GM21619 (cell line): ENCODE data around the gene ZNF423.

Source experiments
- ATAC-seq: cut with Tn5 transposase; IDR thresholded peaks from one replicate; pipeline ENCODE4 v1.9.1; 2021; ENCODE audit not compliant: unreplicated experiment

The ZNF423 gene

GRCh38 chr16:49849037-49849753 lies 6.7 kb downstream of the ZNF423 start:
- no peak for ATAC-seq

DNA sequence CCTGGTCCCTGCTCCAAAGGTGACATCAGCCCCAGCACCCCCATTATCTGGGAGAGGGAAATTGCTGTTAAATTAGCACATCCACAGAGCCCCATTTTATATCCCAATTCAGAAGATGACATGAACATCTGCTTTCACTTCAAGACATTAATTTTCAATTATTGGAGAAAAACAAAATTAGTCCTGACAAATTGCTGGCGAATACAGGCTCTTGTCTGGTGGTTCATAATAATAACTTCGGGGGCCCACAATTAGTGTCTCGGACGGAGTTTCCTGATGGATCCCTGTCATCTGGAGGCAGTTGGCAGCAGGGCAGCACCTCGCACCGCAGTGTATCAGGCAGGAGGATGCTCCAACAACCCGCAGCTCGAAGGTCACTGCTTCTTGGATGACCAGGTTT lies 7.4 kb downstream of the ZNF423 start:
- no peak for ATAC-seq

- no peak for ATAC-seq
Observed at GRCh38 chr16:49846800-49847199, 9.1 kb downstream of the ZNF423 start.

DNA sequence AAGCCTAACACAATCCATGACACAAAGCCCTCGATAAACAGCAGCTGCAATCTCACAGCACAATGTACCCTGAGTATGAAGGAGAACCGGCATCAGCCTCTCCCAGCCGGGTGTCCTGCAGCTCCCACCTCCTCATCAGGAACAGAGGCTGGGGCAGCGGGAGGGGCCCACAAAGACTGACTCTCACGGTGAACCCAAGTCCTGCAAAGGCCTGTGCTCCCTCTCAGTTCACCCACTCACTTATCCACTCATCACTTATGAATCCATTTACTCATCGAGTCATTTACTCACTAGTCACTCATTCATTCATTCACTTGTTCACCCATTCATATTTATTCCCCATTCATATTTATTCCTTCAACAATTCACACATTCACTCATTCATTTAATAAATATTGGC lies 11.6 kb downstream of the ZNF423 start:
- no peak for ATAC-seq

DNA sequence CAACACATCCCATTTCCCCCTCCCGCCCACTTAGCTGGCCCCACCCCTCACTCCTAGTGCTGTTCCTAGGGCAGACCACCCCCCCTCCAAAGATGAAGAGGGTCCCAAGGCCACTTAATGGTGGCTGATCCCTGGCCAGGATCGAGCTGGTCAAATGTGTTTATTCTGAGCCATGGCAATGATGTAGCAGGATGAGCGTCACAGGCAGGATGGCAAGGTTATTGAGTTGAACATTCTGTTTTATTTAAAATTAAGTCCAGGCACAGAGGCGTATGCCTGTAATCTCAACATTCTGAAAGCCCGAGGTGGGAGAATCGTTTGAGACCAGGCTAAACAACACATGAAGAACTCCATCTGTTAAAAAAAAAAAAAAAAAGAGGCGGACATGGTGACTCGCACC lies 12.2 kb downstream of the ZNF423 start:
- no peak for ATAC-seq

GRCh38 chr16:49842972-49843371 lies 12.9 kb downstream of the ZNF423 start:
- no peak for ATAC-seq

- ATAC-seq, result no peak
Observed at GRCh38 chr16:49839017-49839825, 16.7 kb downstream of the ZNF423 start.

GRCh38 chr16:49838441-49839016 lies 17.4 kb downstream of the ZNF423 start:
- no peak for ATAC-seq

- no peak for ATAC-seq
Observed at GRCh38 chr16:49837688-49838410, 18.1 kb downstream of the ZNF423 start.

- no peak for ATAC-seq
Observed at GRCh38 chr16:49836668-49837067, 19.2 kb downstream of the ZNF423 start.

- no peak for ATAC-seq
Observed at GRCh38 chr16:49836218-49836617, 19.7 kb downstream of the ZNF423 start.

- ATAC-seq, result no peak
Observed at GRCh38 chr16:49835161-49835777, 20.6 kb downstream of the ZNF423 start.

DNA sequence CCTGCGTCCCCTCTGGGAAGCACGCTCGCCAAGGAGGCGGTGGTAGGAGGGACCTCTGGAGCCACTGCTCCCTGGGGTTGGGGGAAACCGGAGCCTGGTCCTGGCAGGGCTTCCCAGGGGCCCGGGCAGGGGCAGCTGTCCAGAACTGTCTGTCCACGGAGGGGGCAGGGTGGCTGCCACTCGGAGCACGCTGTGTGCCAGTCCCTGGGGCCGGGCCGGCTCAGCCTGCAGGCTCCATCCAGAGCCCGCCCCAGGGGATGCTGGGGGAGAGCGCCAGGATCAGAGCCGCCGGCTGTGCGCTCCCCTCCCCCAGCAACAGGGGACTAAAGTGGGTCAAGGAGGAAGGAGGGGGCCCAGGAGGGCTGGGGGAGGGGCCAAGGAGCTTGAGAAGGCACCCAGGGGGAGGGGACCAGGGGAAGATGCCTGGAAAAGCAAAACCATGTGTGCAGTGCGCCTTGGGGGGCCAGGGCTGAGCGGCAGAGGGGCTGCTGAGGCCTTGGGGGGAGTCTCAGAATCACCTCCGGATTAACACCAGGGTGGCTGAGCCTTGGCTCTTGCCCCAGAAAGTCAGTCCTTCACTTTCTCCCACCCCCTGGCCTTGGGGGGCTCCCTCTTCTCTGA lies 21.3 kb downstream of the ZNF423 start:
- ATAC-seq, result no peak

DNA sequence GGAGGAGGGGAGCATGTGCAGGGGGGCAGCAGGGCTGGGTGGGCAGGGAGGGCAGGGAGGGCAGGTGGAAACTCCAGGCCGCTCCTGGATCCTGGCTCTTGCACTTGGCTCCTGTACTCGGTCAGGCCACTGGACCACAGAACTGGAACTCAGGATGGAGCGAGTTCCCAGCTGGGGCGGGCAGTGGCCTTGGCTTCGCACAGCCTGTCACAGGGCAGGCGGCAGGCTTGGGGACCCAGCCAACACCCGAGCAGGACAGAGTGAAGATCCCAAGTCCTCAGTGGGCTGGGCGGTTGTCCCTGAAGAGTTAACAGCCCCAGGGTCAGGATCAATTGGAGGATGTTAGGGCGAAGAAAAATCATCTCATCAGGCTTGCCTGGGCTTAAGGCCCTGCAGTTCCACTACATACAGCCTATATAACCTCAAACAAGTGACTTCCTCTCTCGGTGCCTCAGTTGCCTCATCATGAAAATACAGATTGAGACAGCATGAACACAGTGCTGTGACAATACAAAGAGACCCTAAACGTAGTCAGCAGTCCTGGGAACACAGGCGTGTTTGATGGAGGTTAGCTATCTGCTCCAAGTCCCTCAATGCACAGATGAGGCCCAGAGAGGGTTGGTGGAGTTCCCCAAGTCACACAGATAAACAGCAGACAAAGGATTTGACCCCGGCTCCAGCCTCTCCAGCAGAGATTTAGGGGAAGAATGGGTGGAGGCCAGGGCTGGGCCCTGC lies 21.9 kb downstream of the ZNF423 start:
- no peak for ATAC-seq

GRCh38 chr16:49833085-49833484 lies 22.8 kb downstream of the ZNF423 start:
- no peak for ATAC-seq

- no peak for ATAC-seq
Observed at GRCh38 chr16:49832177-49832576, 23.7 kb downstream of the ZNF423 start.

- no peak for ATAC-seq
Observed at GRCh38 chr16:49830873-49831272, 25.0 kb downstream of the ZNF423 start.

GRCh38 chr16:49828533-49829267 lies 27.2 kb downstream of the ZNF423 start:
- ATAC-seq, result no peak

GRCh38 chr16:49827805-49828438 lies 28.0 kb downstream of the ZNF423 start:
- no peak for ATAC-seq
